ENCODE results near the gene USP21. TPM values are rescaled to one million over a fixed set of nuclear protein-coding genes. Genes with fewer than 3 reads are reported as not detected.
"Not testable (repeated sequence)": the region's sequence is repeated elsewhere in the genome, so short reads cannot be mapped to it uniquely, and the experiment has no call there.

Gene USP21
- total RNA-seq: 10 to 100 TPM; 28.6 to 30.1 TPM

GRCh38 chr1:161159087-161159912 is at the start of gene USP21:
Gene USP21, plus strand, starts transcription at chr1:161159500. Its CDS starts 1,141 bp downstream, at chr1:161160641.
- ATAC-seq (replicated peaks): peak; percentile 95
- H3K9me3 Mint-ChIP-seq: no peaks in the 10 kb centered on the region

GRCh38 chr1:161111117-161111516 is 48.2 kb upstream of the USP21 start:
- H3K4me3 Mint-ChIP-seq: no peak overlapping the region
- H3K4me1 Mint-ChIP-seq: peaks cover 26% of the 10 kb centered on the region
- ATAC-seq (replicated peaks): no peak
- H3K9me3 Mint-ChIP-seq: no peaks in the 10 kb centered on the region
- H3K27me3 Mint-ChIP-seq: no peaks in the 10 kb centered on the region
- peaks cover 80% of the 10 kb centered on the region for H3K36me3 Mint-ChIP-seq (ENCODE audit: low read depth)
- peak overlapping the region; percentile 78 for H3K27ac Mint-ChIP-seq

More at GRCh38 chr1:161159087-161159912, at the start of gene USP21:
- peaks cover 90% of the 10 kb centered on the region for H3K36me3 Mint-ChIP-seq (ENCODE audit: low read depth)
- H3K27me3 Mint-ChIP-seq: no peaks in the 10 kb centered on the region
- H3K4me1 Mint-ChIP-seq: peaks cover 44% of the 10 kb centered on the region
- H3K4me3 Mint-ChIP-seq: peak within 1 kb of the TSS; percentile 83
- peak within 1 kb of the TSS; percentile 92 for H3K27ac Mint-ChIP-seq

- H3K36me3 Mint-ChIP-seq (ENCODE audit: low read depth): peaks cover 80% of the 10 kb centered on the region
- H3K27me3 Mint-ChIP-seq: no peaks in the 10 kb centered on the region
- ATAC-seq (replicated peaks): no peak
- peak overlapping the region; percentile 78 for H3K27ac Mint-ChIP-seq
- H3K4me3 Mint-ChIP-seq: no peak overlapping the region
- H3K9me3 Mint-ChIP-seq: no peaks in the 10 kb centered on the region
- H3K4me1 Mint-ChIP-seq: peaks cover 30% of the 10 kb centered on the region
These were observed 47.8 kb upstream of the USP21 start for GRCh38 chr1:161111527-161111926.

- no peak for ATAC-seq (replicated peaks)
- Mint-ChIP-seq H3K27ac (peak overlapping the region; percentile 80), H3K27me3 (no peaks in the 10 kb centered on the region), H3K4me1 (peaks cover 29% of the 10 kb centered on the region), H3K36me3 (ENCODE audit: low read depth) (peaks cover 87% of the 10 kb centered on the region), H3K4me3 (peak overlapping the region; percentile 93), H3K9me3 (no peaks in the 10 kb centered on the region)
These were observed 45.4 kb upstream of the USP21 start for GRCh38 chr1:161113915-161114314.

GRCh38 chr1:161114556-161114955 is 44.7 kb upstream of the USP21 start:
- no peaks in the 10 kb centered on the region for H3K27me3 Mint-ChIP-seq
- peaks cover 32% of the 10 kb centered on the region for H3K4me1 Mint-ChIP-seq

GRCh38 chr1:161115132-161115711 is 44.1 kb upstream of the USP21 start:
- peak overlapping the region; percentile 93 for H3K4me3 Mint-ChIP-seq
- peaks cover 37% of the 10 kb centered on the region for H3K4me1 Mint-ChIP-seq
- H3K27ac Mint-ChIP-seq: peak overlapping the region; percentile 80
- H3K9me3 Mint-ChIP-seq: no peaks in the 10 kb centered on the region
- H3K27me3 Mint-ChIP-seq: no peaks in the 10 kb centered on the region
- H3K36me3 Mint-ChIP-seq (ENCODE audit: low read depth): peaks cover 89% of the 10 kb centered on the region
- ATAC-seq (replicated peaks): peak; percentile 80

More at GRCh38 chr1:161114556-161114955, 44.7 kb upstream of the USP21 start:
- no peak for ATAC-seq (replicated peaks)
- Mint-ChIP-seq H3K36me3 (ENCODE audit: low read depth) (peaks cover 87% of the 10 kb centered on the region), H3K9me3 (no peaks in the 10 kb centered on the region), H3K27ac (peak overlapping the region; percentile 80), H3K4me3 (peak overlapping the region; percentile 93)

- H3K4me1 Mint-ChIP-seq: peaks cover 37% of the 10 kb centered on the region
- ATAC-seq (replicated peaks); H3K27me3 Mint-ChIP-seq; H3K9me3 Mint-ChIP-seq: not testable (repeated sequence)
- H3K36me3 Mint-ChIP-seq (ENCODE audit: low read depth): peaks cover 93% of the 10 kb centered on the region
- H3K4me3 Mint-ChIP-seq: peak overlapping the region; percentile 93
- peak overlapping the region; percentile 80 for H3K27ac Mint-ChIP-seq
These were observed 43.3 kb upstream of the USP21 start for GRCh38 chr1:161115961-161116360.

- Mint-ChIP-seq H3K4me1 (peaks cover 38% of the 10 kb centered on the region), H3K9me3 (no peaks in the 10 kb centered on the region), H3K27ac (peak within 1 kb of the TSS; percentile 80), H3K4me3 (peak within 1 kb of the TSS; percentile 93), H3K27me3 (no peaks in the 10 kb centered on the region), H3K36me3 (ENCODE audit: low read depth) (peaks cover 97% of the 10 kb centered on the region)
- ATAC-seq (replicated peaks): peak; percentile 67
These were observed 41.3 kb upstream of the USP21 start, which contains the start of the genes NIT1 and PFDN2 for GRCh38 chr1:161117759-161118581. Gene NIT1, plus strand, starts transcription at chr1:161118105. Its CDS starts 72 bp downstream, at chr1:161118177. Gene PFDN2, minus strand, starts transcription at chr1:161118037. Its CDS starts 11 bp downstream, at chr1:161118026.

GRCh38 chr1:161119092-161119903 is 40.0 kb upstream of the USP21 start:
- H3K36me3 Mint-ChIP-seq (ENCODE audit: low read depth): peaks cover 97% of the 10 kb centered on the region
- peaks cover 32% of the 10 kb centered on the region for H3K4me1 Mint-ChIP-seq

GRCh38 chr1:161121042-161121650 is 38.2 kb upstream of the USP21 start:
- peak overlapping the region; percentile 66 for H3K27ac Mint-ChIP-seq
- peaks cover 97% of the 10 kb centered on the region for H3K36me3 Mint-ChIP-seq (ENCODE audit: low read depth)
- peaks cover 22% of the 10 kb centered on the region for H3K4me1 Mint-ChIP-seq
- no peak overlapping the region for H3K4me3 Mint-ChIP-seq
- H3K9me3 Mint-ChIP-seq: no peaks in the 10 kb centered on the region
- H3K27me3 Mint-ChIP-seq: no peaks in the 10 kb centered on the region
- no peak for ATAC-seq (replicated peaks)

More at GRCh38 chr1:161119092-161119903, 40.0 kb upstream of the USP21 start:
- Mint-ChIP-seq H3K9me3 (no peaks in the 10 kb centered on the region), H3K27me3 (no peaks in the 10 kb centered on the region), H3K4me3 (peak overlapping the region; percentile 93), H3K27ac (peak overlapping the region; percentile 80)
- peak; percentile 64 for ATAC-seq (replicated peaks)

- peak overlapping the region; percentile 66 for H3K27ac Mint-ChIP-seq
- peaks cover 98% of the 10 kb centered on the region for H3K36me3 Mint-ChIP-seq (ENCODE audit: low read depth)
- no peak for ATAC-seq (replicated peaks)
- no peaks in the 10 kb centered on the region for H3K27me3 Mint-ChIP-seq
- no peak overlapping the region for H3K4me3 Mint-ChIP-seq
- no peaks in the 10 kb centered on the region for H3K9me3 Mint-ChIP-seq
- H3K4me1 Mint-ChIP-seq: peaks cover 21% of the 10 kb centered on the region
These were observed 37.5 kb upstream of the USP21 start for GRCh38 chr1:161121834-161122233.

- H3K9me3 Mint-ChIP-seq: no peaks in the 10 kb centered on the region
- no peak overlapping the region for H3K4me3 Mint-ChIP-seq
- no peak for ATAC-seq (replicated peaks)
- no peaks in the 10 kb centered on the region for H3K27me3 Mint-ChIP-seq
- H3K36me3 Mint-ChIP-seq (ENCODE audit: low read depth): peaks cover 99% of the 10 kb centered on the region
- no peak overlapping the region for H3K27ac Mint-ChIP-seq
- H3K4me1 Mint-ChIP-seq: peaks cover 26% of the 10 kb centered on the region
These were observed 36.3 kb upstream of the USP21 start for GRCh38 chr1:161122967-161123366.

- Mint-ChIP-seq H3K27ac (peak overlapping the region; percentile 5), H3K4me1 (peaks cover 26% of the 10 kb centered on the region), H3K27me3 (no peaks in the 10 kb centered on the region), H3K4me3 (no peak overlapping the region), H3K36me3 (ENCODE audit: low read depth) (peaks cover 94% of the 10 kb centered on the region), H3K9me3 (no peaks in the 10 kb centered on the region)
- no peak for ATAC-seq (replicated peaks)
These were observed 31.7 kb upstream of the USP21 start for GRCh38 chr1:161127649-161128048.
